K562 (cell line): ENCODE measurements around the gene SMIM29.
A peak's percentile ranks its signal among the peaks of the same experiment; 100 is the strongest.

Source experiments
- CHD1 ChIP-seq: fragments of 200-600 bp; sonication (generic); IDR thresholded peaks from one replicate; pipeline ENCODE4 v1.6.1; 2012; ENCODE audit warnings: mild to moderate bottlenecking, moderate library complexity, low read length, inconsistent platforms
- CTCF ChIP-seq, 3 experiments: IDR thresholded peaks in 2 of 3; conservative IDR thresholded peaks in 1 of 3; 2 replicates each; pipeline ENCODE4 v1.5.1; 2011 to 2012; ENCODE audit warnings: low read length in 3 of 3, mild to moderate bottlenecking in 3 of 3, control low read depth in 2 of 3, improper control_type of control experiment in 1 of 3, inconsistent platforms in 1 of 3, low read depth in 1 of 3, mixed read lengths in 1 of 3, moderate library complexity in 1 of 3; ENCODE audit not compliant: insufficient read depth in 2 of 3
- MAX ChIP-seq: sonication (generic); formaldehyde crosslinking; IDR thresholded peaks from 2 replicates; pipeline ENCODE4 v1.9.0; 2022; ENCODE audit warnings: mild to moderate bottlenecking, missing genetic modification reagents
- NFXL1 ChIP-seq: fragments of 450-650 bp; formaldehyde crosslinking; IDR thresholded peaks from 2 replicates; pipeline ENCODE4 v1.4.0; 2021; ENCODE audit warnings: mild to moderate bottlenecking

GRCh38 chr6:34281702-34282334 is 33.0 kb upstream of the SMIM29 start:
- TF ChIP-seq MAX (CRISPR knock-in tag) (peak; percentile 37; the same call in 1 of the 2 replicates), CHD1 (no peak), NFXL1 (CRISPR knock-in tag) (no peak), CTCF (IDR thresholded peaks at IDR 0.05 in 2 of 3, conservative IDR thresholded peaks at IDR 0.05 in 1 of 3; ENCODE audit: insufficient read depth in 2 of 3, low read depth in 1 of 3, low read length in 3 of 3) (no peak)
